PC-3 (cell line): ENCODE results near the gene TRIM28. TPM values are rescaled to one million over a fixed set of nuclear protein-coding genes. Genes with fewer than 3 reads are reported as not detected.

Experiments
- ATAC-seq: fragments of 200-7000 bp; cut with Tn5 transposase; 2 replicates; pipeline ENCODE4 v1.9.1; 2020; ENCODE audit warnings: mild to moderate bottlenecking, moderate library complexity
- Bru-seq: library from RNA; stranded (reverse); fragments of 400-500 nt; gene quantifications from one replicate; lab custom pipeline; 2021; lab: Mats Ljungman, UMichigan
- BruChase-seq, 2 experiments: library from RNA; stranded (reverse); fragments of 400-500 nt; gene quantifications; one replicate each; lab custom pipeline; 2021; lab: Mats Ljungman, UMichigan
- BruUV-seq: library from RNA; stranded (reverse); fragments of 400-500 nt; replicated peaks from 2 replicates; lab custom pipeline; 2021; lab: Mats Ljungman, UMichigan
- CTCF ChIA-PET: fragments of 300-600 bp; sonication (Branson Sonifier 250); formaldehyde crosslinking; loops from one replicate; lab custom pipeline; 2022; ENCODE audit warnings: antibody characterized with exemption; lab: Charles Lee
- POLR2A ChIA-PET: fragments of 300-600 bp; sonication (Branson Sonifier 250); formaldehyde crosslinking; loops from one replicate; lab custom pipeline; 2022; ENCODE audit warnings: antibody characterized with exemption; ENCODE audit not compliant: unreplicated experiment; lab: Charles Lee
- DNase-seq: peaks from one replicate; pipeline ENCODE4 v3.0.0-alpha.2; 2015
- H2AFZ ChIP-seq: fragments of 300-600 bp; sonication (generic); 2 replicates; pipeline ENCODE4 v1.6.0; 2016; ENCODE audit warnings: antibody characterized with exemption, low read length
- H3F3A ChIP-seq: fragments of 300-600 bp; sonication (generic); one replicate; pipeline ENCODE4 v1.6.0; 2017; ENCODE audit warnings: antibody characterized with exemption, low read length, control low read depth, mild to moderate bottlenecking; ENCODE audit not compliant: unreplicated experiment
- H3K27ac ChIP-seq: fragments of 300-600 bp; sonication (generic); 2 replicates; pipeline ENCODE4 v1.5.1; 2016; ENCODE audit warnings: mild to moderate bottlenecking, low read length
- H3K27me3 ChIP-seq: fragments of 300-600 bp; sonication (generic); 2 replicates; pipeline ENCODE4 v1.6.1; 2016; ENCODE audit warnings: low read length, mixed read lengths
- H3K36me3 ChIP-seq: fragments of 300-600 bp; sonication (generic); 2 replicates; pipeline ENCODE4 v1.6.1; 2016; ENCODE audit warnings: low read depth, mixed run types, low read length, mixed read lengths
- H3K4me1 ChIP-seq: fragments of 300-600 bp; sonication (generic); 2 replicates; pipeline ENCODE4 v1.5.1; 2016; ENCODE audit warnings: low read length; ENCODE audit not compliant: insufficient read depth
- H3K4me2 ChIP-seq: fragments of 300-600 bp; sonication (generic); 2 replicates; pipeline ENCODE4 v1.6.0; 2016; ENCODE audit warnings: low read length
- H3K4me3 ChIP-seq: fragments of 300-600 bp; sonication (generic); 2 replicates; pipeline ENCODE4 v1.5.1; 2016; ENCODE audit warnings: mild to moderate bottlenecking, low read length, mixed read lengths
- H3K79me2 ChIP-seq: fragments of 300-600 bp; sonication (generic); 2 replicates; pipeline ENCODE4 v1.6.1; 2017; ENCODE audit warnings: low read length, mixed read lengths
- H3K9ac ChIP-seq: fragments of 300-600 bp; sonication (generic); 2 replicates; pipeline ENCODE4 v1.6.0; 2016; ENCODE audit warnings: mild to moderate bottlenecking, low read length
- H3K9me2 ChIP-seq: fragments of 300-600 bp; sonication (generic); replicated peaks from 2 replicates; pipeline ENCODE4 v1.6.1; 2016; ENCODE audit warnings: mixed run types, low read length, mixed read lengths
- H3K9me3 ChIP-seq: fragments of 300-600 bp; sonication (generic); 2 replicates; pipeline ENCODE4 v1.6.1; 2016; ENCODE audit warnings: low read length, mixed read lengths
- H4K20me1 ChIP-seq: fragments of 300-600 bp; sonication (generic); 2 replicates; pipeline ENCODE4 v1.6.1; 2016; ENCODE audit warnings: low read length, mixed read lengths
- CTCF ChIP-seq: fragments of 300-600 bp; sonication (generic); conservative IDR thresholded peaks from 2 replicates; pipeline ENCODE4 v1.5.1; 2017; ENCODE audit warnings: antibody characterized with exemption, low read depth, mild to moderate bottlenecking, low read length
- EZH2 ChIP-seq: fragments of 300-600 bp; sonication (generic); IDR thresholded peaks from one replicate; pipeline ENCODE4 v1.6.1; 2017; ENCODE audit warnings: antibody characterized with exemption, mild to moderate bottlenecking, low read length; ENCODE audit not compliant: unreplicated experiment
- EZH2phosphoT487 ChIP-seq: fragments of 300-600 bp; sonication (generic); IDR thresholded peaks from 2 replicates; pipeline ENCODE4 v1.6.1; 2018; ENCODE audit warnings: mild to moderate bottlenecking, antibody characterized with exemption, low read length, borderline replicate concordance
- intact Hi-C: fragments of 100-400 bp; cut with micrococcal nuclease; formaldehyde crosslinking; loops from 2 replicates; pipeline ENCODE4 v1.9.0; 2023
- long read RNA-seq: library from polyadenylated mRNA; unstranded; transcript quantifications from one replicate; pipeline ENCODE4 v2.0.0, GENCODE V29; 2021; ENCODE audit not compliant: unreplicated experiment
- total RNA-seq: library from RNA; depleted of rRNA; stranded (reverse); fragments of >200 nt; gene quantifications from 2 replicates; pipeline ENCODE4 v1.2.3, GENCODE V29; 2014; rRNA removed

Gene TRIM28
- total RNA-seq = 1,169 and 1,653 TPM in 2 replicates
- percentile 96 among the genes with signal in this experiment for Bru-seq, nascent RNA
- BruChase-seq, experiment 1, labeled RNA remaining after a 6-hour chase = percentile 99 among the genes with signal in this experiment
- BruChase-seq, experiment 2, labeled RNA remaining after a 2-hour chase = percentile 99 among the genes with signal in this experiment
- long read RNA-seq, transcript TRIM28-213 (4 exons, 714 nt) = minor isoform, 34 of 860 reads
- long read RNA-seq, transcript TRIM28-201 (17 exons, 2,960 nt) = major isoform, 509 of 860 reads
- long read RNA-seq, transcript TRIM28-202 (15 exons, 2,709 nt) = minor isoform, 6 of 860 reads
- long read RNA-seq, partial matches to known transcripts = 252 of 860 reads
- long read RNA-seq, other reads (novel, unspliced or antisense) = 59 of 860 reads

DNA sequence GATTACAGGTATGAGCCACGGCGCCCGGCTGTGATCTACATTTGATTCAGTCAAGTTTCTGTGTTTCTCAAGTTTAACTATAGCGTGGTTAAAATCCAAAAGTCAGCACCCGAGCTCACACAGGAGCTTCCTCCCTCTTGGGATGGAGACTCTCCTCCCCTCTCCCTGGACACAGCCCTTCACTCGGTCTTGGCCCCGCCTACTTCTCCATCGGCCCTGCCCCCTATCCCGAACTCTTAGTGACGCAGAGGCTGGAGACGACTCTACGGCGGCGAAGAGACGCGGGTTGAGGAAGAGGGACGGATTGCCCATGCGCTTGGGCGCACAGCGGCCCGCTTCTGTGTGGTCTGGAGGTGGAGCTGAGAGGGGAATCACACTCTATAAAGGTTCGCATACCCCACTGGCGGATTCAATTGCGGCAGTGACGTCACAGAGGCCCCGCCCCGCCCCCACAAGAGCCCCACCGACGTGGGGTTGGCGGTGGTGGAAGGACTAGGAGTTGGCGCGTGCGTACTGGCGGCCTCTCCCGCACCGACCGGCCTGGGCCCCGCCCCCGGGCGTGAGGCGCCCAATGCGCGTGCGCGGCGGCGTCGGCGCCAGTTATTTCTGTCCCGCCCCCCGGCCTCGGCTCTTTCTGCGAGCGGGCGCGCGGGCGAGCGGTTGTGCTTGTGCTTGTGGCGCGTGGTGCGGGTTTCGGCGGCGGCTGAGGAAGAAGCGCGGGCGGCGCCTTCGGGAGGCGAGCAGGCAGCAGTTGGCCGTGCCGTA is at the start of gene TRIM28:
TSS of gene TRIM28 (plus strand) at position 239 of the 765 bp plus-strand sequence. CDS start 694 bp downstream, outside the sequence.
- TSS peak; percentile 100 for BruUV-seq
- CTCF ChIA-PET = interaction anchor here (0.8 to 1.0 kb wide), 2 partner anchors 24 to 30 kb away, joined by 3 to 5 read pairs; no protein-coding TSS in a partner anchor
- H3K79me2 ChIP-seq = peaks cover 43% of the 10 kb centered on the region
- H3K9me2 ChIP-seq = no peaks in the 10 kb centered on the region
- intact Hi-C loops = loop anchor here (1.0 kb wide), 2 partner anchors 11 to 157 kb away; partner anchors contain the start of genes CHMP2A and RPS5
- peaks cover 41% of the 10 kb centered on the region for H4K20me1 ChIP-seq
- H3K36me3 ChIP-seq = peaks cover 39% of the 10 kb centered on the region
- POLR2A ChIA-PET = interaction anchor here (0.6 to 1.2 kb wide), 9 partner anchors 10 to 369 kb away, joined by 3 to 14 read pairs (median 4); partner anchors contain the start of genes CHMP2A, UBE2M and ZBTB45
- peak within 1 kb of the TSS; percentile 89 for H3K9ac ChIP-seq
- ATAC-seq (peak; percentile 96), DNase-seq (peak; percentile 99)
- H3K4me3 ChIP-seq = peak within 1 kb of the TSS; percentile 92
- H3K4me1 ChIP-seq = peaks cover 13% of the 10 kb centered on the region
- H3K27ac ChIP-seq = peak within 1 kb of the TSS; percentile 88
- TF ChIP-seq CTCF (no peak), EZH2 (no peak), EZH2phosphoT487 (no peak)
- H3K4me2 ChIP-seq = peak within 1 kb of the TSS; percentile 95
- H2AFZ ChIP-seq = peak within 1 kb of the TSS; percentile 76
- no peaks in the 10 kb centered on the region for H3K9me3 ChIP-seq
- no peaks in the 10 kb centered on the region for H3K27me3 ChIP-seq
- peaks cover 5% of the 10 kb centered on the region for H3F3A ChIP-seq

GRCh38 chr19:58497634-58498170 is 46.2 kb upstream of the TRIM28 start:
- no peak overlapping the region for H3K9ac ChIP-seq
- peak overlapping the region; percentile 85 for H3K4me2 ChIP-seq
- H3K36me3 ChIP-seq = no peaks in the 10 kb centered on the region
- CTCF ChIA-PET = no interaction called here
- H3K4me3 ChIP-seq = peak overlapping the region; percentile 69
- BruUV-seq = no TSS peak
- no peak overlapping the region for H2AFZ ChIP-seq
- POLR2A ChIA-PET = no interaction called here
- H3K9me2 ChIP-seq = no peaks in the 10 kb centered on the region
- no peaks in the 10 kb centered on the region for H3K9me3 ChIP-seq
- H4K20me1 ChIP-seq = no peaks in the 10 kb centered on the region
- intact Hi-C loops = no loop called here
- no peak for DNase-seq
- H3K27me3 ChIP-seq = no peaks in the 10 kb centered on the region
- ATAC-seq = no peak
- H3F3A ChIP-seq = no peaks in the 10 kb centered on the region
- H3K27ac ChIP-seq = no peak overlapping the region
- TF ChIP-seq EZH2 (no peak), EZH2phosphoT487 (no peak), CTCF (no peak)
- H3K79me2 ChIP-seq = peaks cover 36% of the 10 kb centered on the region
- peaks cover 21% of the 10 kb centered on the region for H3K4me1 ChIP-seq
